ENCODE measurements around the gene INSRR.

INSRR gene

DNA sequence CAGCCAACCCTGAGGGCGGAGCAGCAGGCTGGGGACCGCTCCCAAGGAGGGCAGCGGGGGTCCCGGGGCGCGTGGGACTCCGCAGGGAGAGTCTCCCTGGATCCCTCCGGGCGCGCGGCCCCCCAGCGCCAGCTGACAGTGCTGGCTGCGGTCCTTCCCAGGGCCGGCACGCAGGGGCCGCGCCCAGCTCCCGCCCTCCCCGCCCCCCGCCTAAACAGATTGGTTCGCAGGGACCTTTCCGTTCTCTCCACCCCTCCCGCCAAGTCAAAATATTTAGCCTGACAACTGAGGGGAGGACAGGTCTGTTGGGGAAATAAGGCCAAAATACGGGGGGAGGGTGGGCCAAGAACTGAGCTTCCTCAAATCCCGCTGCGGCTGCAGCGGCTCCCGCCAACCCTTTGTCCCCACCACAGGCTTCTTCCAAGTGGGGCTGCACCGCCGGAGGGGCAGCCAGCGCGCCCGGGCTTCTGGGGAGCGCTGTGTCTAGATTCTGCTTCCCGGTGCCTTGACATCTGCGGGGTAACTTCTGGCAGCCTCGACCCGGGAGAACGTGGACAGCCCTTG lies at the start of gene INSRR:
INSRR (minus strand) TSS at position 159 of the 564 bp plus-strand sequence. CDS start 496 bp downstream, outside the sequence.
- no peak for DNase-seq

DNA sequence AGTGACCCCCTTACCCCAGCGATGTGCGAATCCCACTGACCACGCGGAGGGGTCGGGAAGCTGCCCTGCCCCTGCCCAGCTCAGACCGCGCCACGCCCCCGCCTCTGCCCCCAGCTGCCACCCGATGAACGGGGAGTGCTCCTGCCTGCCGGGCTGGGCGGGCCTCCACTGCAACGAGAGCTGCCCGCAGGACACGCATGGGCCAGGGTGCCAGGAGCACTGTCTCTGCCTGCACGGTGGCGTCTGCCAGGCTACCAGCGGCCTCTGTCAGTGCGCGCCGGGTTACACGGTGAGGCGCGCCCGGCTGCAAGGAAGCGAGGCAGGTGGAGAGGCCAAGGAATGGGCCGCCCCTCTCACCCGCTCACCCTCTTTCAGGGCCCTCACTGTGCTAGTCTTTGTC lies 49.6 kb upstream of the INSRR start:
- no peak for DNase-seq

GRCh38 chr1:156906206-156906906 lies 47.4 kb upstream of the INSRR start:
- no peak for DNase-seq

GRCh38 chr1:156905651-156906050 lies 46.7 kb upstream of the INSRR start:
- no peak for DNase-seq

- DNase-seq: no peak
These were observed 46.3 kb upstream of the INSRR start for GRCh38 chr1:156905176-156905575.

GRCh38 chr1:156904187-156904959 lies 45.5 kb upstream of the INSRR start:
- no peak for DNase-seq

- no peak for DNase-seq
These were observed 44.6 kb upstream of the INSRR start for GRCh38 chr1:156903328-156904091.

GRCh38 chr1:156901966-156902915 lies 43.3 kb upstream of the INSRR start:
- no peak for DNase-seq

DNA sequence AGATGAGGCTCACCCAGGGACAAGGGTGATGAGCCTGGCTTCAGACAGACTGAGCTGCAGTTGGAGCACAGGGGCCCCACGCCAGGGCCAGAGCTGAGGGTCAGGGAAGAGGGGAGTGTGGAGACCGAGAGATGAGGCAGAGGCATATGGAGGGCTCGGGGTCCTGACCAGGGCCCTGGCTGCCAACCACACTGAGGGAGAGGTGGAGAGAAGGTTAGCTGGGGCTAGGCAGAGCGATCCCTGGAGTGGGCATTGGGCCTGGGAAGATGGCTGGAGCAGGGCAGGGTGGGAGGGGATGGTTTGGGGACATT lies 42.6 kb upstream of the INSRR start:
- DNase-seq: no peak

DNA sequence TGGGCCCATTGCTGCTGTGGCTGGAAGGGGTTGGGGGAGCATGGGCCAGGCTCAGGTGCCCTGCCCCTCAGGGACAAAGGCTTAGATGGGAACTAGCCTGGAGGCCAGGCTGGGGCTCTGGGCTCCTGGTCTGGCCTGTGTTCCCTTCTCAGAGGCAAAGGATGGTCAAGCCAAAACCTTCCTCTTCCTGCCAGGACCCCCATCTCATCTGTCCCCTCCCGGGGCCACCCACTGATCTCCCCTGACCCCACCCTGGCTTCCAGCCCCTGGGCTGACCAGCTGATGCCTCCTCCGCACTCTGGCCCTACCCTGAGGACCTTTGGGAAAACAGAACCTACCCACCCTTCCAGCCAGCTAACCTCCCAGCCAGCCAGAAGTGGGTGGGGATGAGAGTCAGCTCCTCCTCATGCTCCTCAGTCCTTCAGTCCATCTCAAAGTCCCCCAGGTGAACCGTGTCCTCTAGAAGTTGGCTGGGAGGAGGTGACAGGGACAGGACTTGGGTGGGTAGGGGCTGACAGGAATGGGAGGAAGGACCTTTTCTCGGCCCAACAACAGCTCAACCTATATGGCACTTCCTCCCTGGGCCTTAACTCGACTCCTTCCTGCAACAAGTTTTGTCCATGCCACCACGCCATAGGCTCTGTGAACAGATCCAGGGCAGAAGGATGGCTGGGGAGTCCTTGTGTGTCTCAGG lies 42.1 kb upstream of the INSRR start:
- DNase-seq: no peak

DNA sequence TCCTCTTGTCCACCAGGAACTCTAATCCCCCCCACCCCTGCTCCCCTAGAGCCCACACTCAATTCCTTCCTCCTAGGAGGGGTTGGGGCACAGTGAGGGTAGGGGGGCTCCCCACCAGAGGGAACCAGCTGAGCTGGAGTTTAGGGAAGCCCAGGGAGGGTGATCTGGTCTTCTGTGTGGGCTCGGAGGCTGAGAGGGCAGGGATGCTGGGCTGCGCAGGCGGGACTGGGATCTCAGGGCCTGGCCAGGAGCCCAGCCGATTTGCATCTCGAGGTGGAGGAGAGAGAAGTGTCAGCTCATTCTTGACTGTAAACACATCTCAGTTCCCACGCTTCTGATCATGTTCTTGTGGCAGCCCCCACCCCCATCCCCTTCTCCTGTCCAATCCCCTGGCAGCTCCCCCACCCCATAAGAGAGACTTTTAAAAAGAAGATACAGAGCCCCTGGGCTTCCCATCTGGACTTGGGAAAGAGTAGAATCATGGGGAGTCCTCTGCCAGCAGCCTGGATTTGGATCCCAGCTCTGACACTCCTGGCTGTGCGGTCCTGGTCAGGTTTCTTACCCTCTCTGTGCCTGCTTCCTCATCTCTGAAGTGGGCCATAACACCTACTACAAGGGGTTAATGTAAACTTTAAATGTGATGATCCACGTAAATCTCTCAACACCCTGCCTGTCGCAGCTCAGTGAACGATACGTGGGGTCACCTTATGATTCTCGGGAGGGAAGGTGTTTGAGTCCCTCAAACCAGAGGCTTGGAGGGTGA lies 41.2 kb upstream of the INSRR start:
- DNase-seq: no peak

DNA sequence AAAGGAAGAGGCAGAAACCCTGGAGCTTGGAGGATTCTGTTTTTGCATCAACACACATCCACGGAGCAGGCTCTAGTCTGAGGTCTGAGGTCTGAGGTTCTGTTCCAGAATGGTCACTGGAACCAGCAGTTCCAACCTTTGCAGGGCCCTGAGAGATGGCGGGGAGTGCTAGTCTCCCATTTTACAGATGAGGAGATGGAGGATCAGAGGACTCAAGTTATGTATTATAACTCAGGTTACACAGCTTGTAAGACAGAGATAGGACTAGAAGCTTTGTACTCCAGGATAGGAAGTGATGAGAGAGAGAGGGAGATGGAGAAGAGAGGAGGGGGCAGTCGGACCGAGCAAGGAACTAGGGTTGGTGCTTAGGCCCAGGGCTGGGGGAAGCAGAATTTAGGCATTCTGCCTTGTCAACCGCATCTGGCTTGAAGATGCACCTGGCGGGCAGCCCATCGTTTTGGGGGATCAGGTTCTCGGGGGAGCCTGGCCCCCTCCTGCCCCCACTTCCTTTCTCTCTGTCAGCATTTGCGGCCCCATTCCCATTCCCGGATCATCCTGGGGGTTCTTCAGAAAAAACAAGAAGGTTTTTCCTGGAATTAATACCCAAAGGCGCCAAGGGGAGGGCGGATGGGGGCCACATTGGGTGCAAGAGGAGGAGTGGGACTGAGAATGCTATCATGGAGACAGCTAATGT lies 40.2 kb upstream of the INSRR start:
- DNase-seq: no peak

DNA sequence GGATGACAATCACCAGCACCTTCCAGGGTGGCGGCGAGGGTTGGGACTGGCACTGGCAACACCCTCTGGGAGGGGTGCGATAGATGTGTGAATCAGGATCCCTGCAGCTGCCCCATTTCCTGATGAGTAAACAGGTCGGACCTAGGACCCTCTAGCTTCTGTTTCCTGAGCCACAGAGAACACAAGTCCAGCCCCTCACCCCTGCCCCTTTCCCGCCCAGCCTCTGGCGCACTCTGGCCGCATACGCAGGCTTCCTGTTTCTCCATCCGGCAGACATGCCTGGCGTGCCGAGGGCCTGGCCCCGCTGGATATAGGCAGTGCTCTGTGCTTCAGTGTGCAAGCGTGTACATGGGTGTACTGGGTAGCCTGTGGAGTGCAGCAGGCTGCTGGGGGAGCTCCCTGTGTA lies 39.2 kb upstream of the INSRR start:
- no peak for DNase-seq

- DNase-seq: no peak
These were observed 38.3 kb upstream of the INSRR start for GRCh38 chr1:156897078-156897825.

- no peak for DNase-seq
These were observed 37.6 kb upstream of the INSRR start for GRCh38 chr1:156896490-156897033.

- no peak for DNase-seq
These were observed 37.0 kb upstream of the INSRR start for GRCh38 chr1:156895927-156896326.

- DNase-seq: no peak
These were observed 36.5 kb upstream of the INSRR start for GRCh38 chr1:156895455-156895812.

DNA sequence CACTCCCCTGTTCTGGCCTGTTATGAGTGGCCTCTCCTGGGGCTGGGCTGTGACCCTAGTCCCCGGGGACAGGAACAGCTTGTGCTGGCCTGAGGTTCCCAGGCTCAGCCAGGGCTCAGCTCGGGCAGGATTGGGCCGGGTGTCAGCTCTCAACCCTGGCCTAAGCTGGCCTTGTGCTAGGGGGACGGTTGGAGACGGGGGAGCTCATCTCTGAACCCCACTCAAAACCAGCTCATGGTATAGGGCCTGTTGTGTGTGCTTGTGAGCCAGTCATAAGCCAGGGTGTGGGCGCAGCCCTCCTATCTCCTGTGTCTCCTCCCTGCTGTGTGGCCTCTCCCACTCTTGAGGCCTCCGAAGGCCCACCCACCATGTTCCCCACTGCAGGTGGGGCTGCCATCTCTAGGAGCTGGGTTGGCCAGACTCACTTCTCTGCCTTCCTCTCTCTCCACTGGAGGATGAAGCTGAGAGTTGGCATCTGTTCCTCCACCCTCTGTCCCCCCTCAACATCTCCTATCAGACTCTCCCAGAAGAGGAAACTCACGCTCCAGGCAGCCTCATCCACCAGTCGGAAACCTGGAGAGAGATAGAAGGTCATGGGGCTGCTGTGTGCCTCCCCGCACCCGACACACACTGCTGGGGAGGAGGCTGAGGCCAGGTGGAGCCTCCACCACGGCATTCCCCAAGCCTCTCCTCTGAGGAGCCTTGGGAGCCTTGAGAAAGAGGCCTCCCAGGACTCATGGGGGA lies 36.0 kb upstream of the INSRR start:
- DNase-seq: no peak

GRCh38 chr1:156894001-156894400 lies 35.1 kb upstream of the INSRR start:
- no peak for DNase-seq

All from DMS79 (cell line).